Parathyroid adenoma (tissue), 2 donors: Measurements from ENCODE around the gene KLC3.
"Not testable (repeated sequence)": the region's sequence is repeated elsewhere in the genome, so short reads cannot be mapped to it uniquely, and the experiment has no call there.

Experiments
- H2AFZ ChIP-seq: fragments of 300-600 bp; sonication (generic); one replicate; pipeline ENCODE4 v1.7.0; 2017; ENCODE audit warnings: antibody characterized with exemption, mild to moderate bottlenecking
- H3K27ac ChIP-seq: fragments of 300-600 bp; sonication (generic); one replicate; pipeline ENCODE4 v1.7.0; 2017
- H3K27me3 ChIP-seq: fragments of 300-600 bp; sonication (generic); one replicate; pipeline ENCODE4 v1.7.0; 2017; ENCODE audit warnings: low read length; ENCODE audit not compliant: control insufficient read depth, insufficient read depth
- H3K36me3 ChIP-seq: fragments of 300-600 bp; sonication (generic); one replicate; pipeline ENCODE4 v1.7.0; 2017; ENCODE audit warnings: low read length; ENCODE audit not compliant: control insufficient read depth, insufficient read depth
- H3K4me1 ChIP-seq: fragments of 300-600 bp; sonication (generic); one replicate; pipeline ENCODE4 v1.7.0; 2017; ENCODE audit warnings: control low read depth
- H3K4me2 ChIP-seq: fragments of 300-600 bp; sonication (generic); one replicate; pipeline ENCODE4 v1.7.0; 2017; ENCODE audit warnings: low read length
- H3K4me3 ChIP-seq: fragments of 300-600 bp; sonication (generic); one replicate; pipeline ENCODE4 v1.7.0; 2017; ENCODE audit warnings: low read depth, low read length
- H3K79me2 ChIP-seq: fragments of 300-600 bp; sonication (generic); one replicate; pipeline ENCODE4 v1.7.0; 2017; ENCODE audit warnings: control low read depth
- H3K9ac ChIP-seq: fragments of 300-600 bp; sonication (generic); one replicate; pipeline ENCODE4 v1.7.0; 2017; ENCODE audit warnings: mild to moderate bottlenecking
- H3K9me3 ChIP-seq: fragments of 300-600 bp; sonication (generic); one replicate; pipeline ENCODE4 v1.7.0; 2017; ENCODE audit warnings: low read length; ENCODE audit not compliant: control insufficient read depth
- CTCF ChIP-seq: fragments of 300-600 bp; sonication (generic); IDR thresholded peaks from one replicate; pipeline ENCODE4 v1.7.0; 2017; ENCODE audit warnings: antibody characterized with exemption, mild to moderate bottlenecking
- donor health status: primary hyperparathyroidism.

The KLC3 gene

GRCh38 chr19:45327404-45328143 is 13.0 kb upstream of the KLC3 start:
- TF ChIP-seq CTCF: no peak

DNA sequence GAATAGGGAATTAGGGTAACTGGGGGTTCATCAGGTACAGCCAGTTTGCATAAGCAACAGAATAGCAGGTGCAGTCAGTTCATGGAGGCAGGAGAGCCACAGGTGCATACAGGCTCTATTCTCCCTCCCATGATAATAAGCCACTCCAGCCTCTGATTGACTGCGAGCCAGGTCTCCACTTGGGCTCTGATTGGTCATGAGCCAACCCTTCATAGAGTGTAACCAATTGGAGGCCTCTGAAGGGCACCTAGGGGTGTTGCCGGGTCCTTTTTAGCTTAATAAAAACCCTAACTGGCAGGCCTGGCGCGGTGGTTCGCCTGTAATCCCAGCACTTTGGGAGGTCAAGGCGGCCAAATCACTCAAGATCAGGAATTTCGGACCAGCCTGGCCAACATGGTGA is 9.1 kb upstream of the KLC3 start:
- H3K4me1 ChIP-seq: no peaks in the 10 kb centered on the region
- H3K27me3 ChIP-seq: no peaks in the 10 kb centered on the region
- H3K9ac ChIP-seq: no peak overlapping the region
- no peak overlapping the region for H3K27ac ChIP-seq
- H3K4me2 ChIP-seq: no peak overlapping the region
- no peak for TF ChIP-seq CTCF
- H3K9me3 ChIP-seq: no peaks in the 10 kb centered on the region
- no peak overlapping the region for H3K4me3 ChIP-seq
- H2AFZ ChIP-seq: no peak overlapping the region
- no peaks in the 10 kb centered on the region for H3K36me3 ChIP-seq
- H3K79me2 ChIP-seq: no peaks in the 10 kb centered on the region

More at GRCh38 chr19:45327404-45328143, 13.0 kb upstream of the KLC3 start:
- Histone ChIP-seq H3K4me3 (no peak overlapping the region), H3K4me1 (no peaks in the 10 kb centered on the region), H3K27ac (no peak overlapping the region), H3K36me3 (no peaks in the 10 kb centered on the region), H3K9me3 (no peaks in the 10 kb centered on the region), H3K27me3 (no peaks in the 10 kb centered on the region), H2AFZ (no peak overlapping the region), H3K9ac (no peak overlapping the region), H3K79me2 (no peaks in the 10 kb centered on the region), H3K4me2 (no peak overlapping the region)

DNA sequence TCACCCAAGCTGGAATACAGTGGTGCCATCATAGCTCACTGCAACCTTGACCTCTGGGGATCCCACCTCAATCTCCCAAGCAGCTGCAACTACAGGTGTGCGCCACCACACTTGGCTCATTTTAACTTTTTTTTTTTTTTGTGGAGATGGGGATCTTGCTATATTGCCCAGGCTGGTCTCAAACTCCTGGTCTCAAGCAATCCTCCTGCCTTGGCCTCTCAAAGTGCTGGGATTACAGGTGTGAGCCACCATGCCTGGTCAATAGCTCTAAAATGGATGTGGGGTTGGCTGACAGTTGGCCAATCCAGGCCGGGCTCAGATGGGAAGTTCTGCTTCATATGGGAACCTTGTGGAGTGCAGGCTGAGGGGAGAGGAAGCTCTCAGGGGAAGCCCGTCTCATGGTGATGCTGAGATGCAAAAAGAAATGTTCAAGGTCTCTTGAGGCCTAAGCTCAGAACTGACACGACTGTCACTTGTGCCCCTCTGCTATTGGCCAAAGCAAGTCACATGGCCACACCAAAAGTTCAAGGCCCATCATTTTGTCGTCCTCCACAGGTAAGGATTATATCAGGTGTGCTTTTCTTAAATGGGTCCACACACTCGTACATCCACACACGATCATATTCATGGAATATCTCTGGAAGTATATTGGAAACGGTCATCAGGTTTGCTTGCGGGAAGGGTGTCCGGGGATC is 6.8 kb upstream of the KLC3 start:
- H2AFZ ChIP-seq: no peak overlapping the region
- H3K79me2 ChIP-seq: no peaks in the 10 kb centered on the region
- no peaks in the 10 kb centered on the region for H3K9me3 ChIP-seq
- H3K9ac ChIP-seq: no peak overlapping the region
- H3K4me3 ChIP-seq: no peak overlapping the region
- no peaks in the 10 kb centered on the region for H3K27me3 ChIP-seq
- no peak overlapping the region for H3K27ac ChIP-seq
- no peaks in the 10 kb centered on the region for H3K36me3 ChIP-seq
- no peak for TF ChIP-seq CTCF
- H3K4me2 ChIP-seq: no peak overlapping the region
- no peaks in the 10 kb centered on the region for H3K4me1 ChIP-seq

GRCh38 chr19:45334881-45335280 is 5.7 kb upstream of the KLC3 start:
- not testable (repeated sequence) for H2AFZ ChIP-seq, H3K4me1 ChIP-seq, H3K9me3 ChIP-seq, H3K4me3 ChIP-seq, H3K27ac ChIP-seq, H3K79me2 ChIP-seq, H3K36me3 ChIP-seq, H3K4me2 ChIP-seq, H3K9ac ChIP-seq, H3K27me3 ChIP-seq

DNA sequence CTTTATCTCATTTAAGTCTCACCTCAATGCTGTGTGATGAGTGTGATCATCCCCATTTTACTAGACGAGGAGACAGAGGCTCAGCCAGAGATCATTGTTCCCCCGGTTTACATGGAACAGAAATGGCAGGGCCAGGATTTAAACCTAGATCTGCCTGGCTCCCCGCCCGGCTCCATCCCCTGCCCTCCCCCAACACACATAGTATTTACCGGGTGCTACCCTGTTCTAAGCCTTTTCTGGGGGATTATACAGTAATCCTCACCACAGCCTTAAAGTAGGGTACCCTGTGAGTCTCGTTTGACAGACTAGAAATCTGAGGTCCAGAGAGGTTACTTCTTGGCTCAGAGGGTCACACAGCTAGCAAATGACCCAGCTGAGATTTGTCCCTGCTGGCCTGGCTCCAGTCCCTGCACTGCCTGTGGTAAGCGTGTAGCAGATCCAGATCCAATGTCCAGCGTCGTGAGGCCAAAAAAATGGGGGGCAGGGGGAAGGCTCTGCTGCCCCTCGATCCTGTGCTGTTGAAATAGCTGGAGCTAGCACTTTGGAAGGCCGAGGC is 3.8 kb upstream of the KLC3 start:
- TF ChIP-seq CTCF: no peak
- no peaks in the 10 kb centered on the region for H3K9me3 ChIP-seq
- H3K4me2 ChIP-seq: no peak overlapping the region
- no peak overlapping the region for H2AFZ ChIP-seq
- no peak overlapping the region for H3K27ac ChIP-seq
- H3K4me1 ChIP-seq: no peaks in the 10 kb centered on the region
- H3K27me3 ChIP-seq: no peaks in the 10 kb centered on the region
- no peak overlapping the region for H3K9ac ChIP-seq
- H3K79me2 ChIP-seq: no peaks in the 10 kb centered on the region
- no peaks in the 10 kb centered on the region for H3K36me3 ChIP-seq
- no peak overlapping the region for H3K4me3 ChIP-seq
